Esophagus muscularis mucosa (tissue), 3 donors: ENCODE results near the gene DAND5.

Source experiments
- CTCF ChIP-seq, 3 experiments: fragments of 200-600 bp in 2 of 3; fragments of 450-650 bp in 1 of 3; sonication (generic) in 2 of 3; IDR thresholded peaks; one replicate each; pipeline ENCODE4 v1.5.1; 2017 to 2019; ENCODE audit warnings: antibody characterized with exemption in 3 of 3, mild to moderate bottlenecking in 2 of 3, moderate library complexity in 1 of 3
- POLR2A ChIP-seq: fragments of 450-650 bp; IDR thresholded peaks from one replicate; pipeline ENCODE4 v1.6.1; 2017; ENCODE audit warnings: antibody characterized with exemption, moderate library complexity, mild to moderate bottlenecking, low read depth

GRCh38 chr19:13018035-13018914, 48.9 kb downstream of the DAND5 start:
- TF ChIP-seq CTCF (IDR thresholded peaks at IDR 0.05) (no peak), POLR2A (no peak)
